Neural crest cell (in vitro differentiated cells): ENCODE measurements around the gene BMP3. TPM values are rescaled to one million over a fixed set of nuclear protein-coding genes. Genes with fewer than 3 reads are reported as not detected.

ENCODE experiments used
- DNase-seq: peaks from one replicate; pipeline ENCODE4 v3.0.0; 2021; ENCODE audit warnings: low read depth, mixed read lengths, low spot score
- H3K27ac Mint-ChIP-seq: one replicate; pipeline ENCODE4 v1.8.0; 2021; ENCODE audit warnings: mild to moderate bottlenecking, mixed read lengths; ENCODE audit not compliant: unreplicated experiment
- H3K27me3 Mint-ChIP-seq: 2 replicates; pipeline ENCODE4 v1.8.0; 2021; ENCODE audit warnings: low read depth, mild to moderate bottlenecking, mixed read lengths
- H3K36me3 Mint-ChIP-seq: 2 replicates; pipeline ENCODE4 v1.8.0; 2021; ENCODE audit warnings: low read depth, mild to moderate bottlenecking, mixed read lengths
- H3K4me1 Mint-ChIP-seq: 2 replicates; pipeline ENCODE4 v1.8.0; 2021; ENCODE audit warnings: mixed read lengths
- H3K4me3 Mint-ChIP-seq: one replicate; pipeline ENCODE4 v1.8.0; 2021; ENCODE audit warnings: mild to moderate bottlenecking, mixed read lengths
- H3K9me3 Mint-ChIP-seq: 2 replicates; pipeline ENCODE4 v1.8.0; 2021; ENCODE audit warnings: mixed read lengths
- CTCF ChIP-seq: fragments of 200-600 bp; sonication (generic); conservative IDR thresholded peaks from 2 replicates; pipeline ENCODE4 v1.5.0; 2021; ENCODE audit warnings: antibody characterized with exemption, mild to moderate bottlenecking
- long read RNA-seq: library from polyadenylated mRNA; unstranded; transcript quantifications from one replicate; pipeline ENCODE4 v2.0.0, GENCODE V29; 2020
- total RNA-seq: library from RNA; stranded (reverse); gene quantifications from 2 replicates; pipeline ENCODE4 v1.2.1, GENCODE V29; 2021

BMP3 gene, protein sequence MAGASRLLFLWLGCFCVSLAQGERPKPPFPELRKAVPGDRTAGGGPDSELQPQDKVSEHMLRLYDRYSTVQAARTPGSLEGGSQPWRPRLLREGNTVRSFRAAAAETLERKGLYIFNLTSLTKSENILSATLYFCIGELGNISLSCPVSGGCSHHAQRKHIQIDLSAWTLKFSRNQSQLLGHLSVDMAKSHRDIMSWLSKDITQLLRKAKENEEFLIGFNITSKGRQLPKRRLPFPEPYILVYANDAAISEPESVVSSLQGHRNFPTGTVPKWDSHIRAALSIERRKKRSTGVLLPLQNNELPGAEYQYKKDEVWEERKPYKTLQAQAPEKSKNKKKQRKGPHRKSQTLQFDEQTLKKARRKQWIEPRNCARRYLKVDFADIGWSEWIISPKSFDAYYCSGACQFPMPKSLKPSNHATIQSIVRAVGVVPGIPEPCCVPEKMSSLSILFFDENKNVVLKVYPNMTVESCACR
- 0.34 and 0.40 TPM in 2 replicates for total RNA-seq
- long read RNA-seq, partial matches to known transcripts: 2 of 2 reads
- long read RNA-seq, other reads (novel, unspliced or antisense): 0 of 2 reads

- peak within 1 kb of the TSS; percentile 91 for H3K4me3 Mint-ChIP-seq
- TF ChIP-seq CTCF: no peak
- H3K27ac Mint-ChIP-seq: no peak within 1 kb of the TSS
- DNase-seq: no peak
- peaks cover 16% of the 10 kb centered on the region for H3K4me1 Mint-ChIP-seq
- H3K27me3 Mint-ChIP-seq: peaks cover 97% of the 10 kb centered on the region
- H3K9me3 Mint-ChIP-seq: no peaks in the 10 kb centered on the region
- H3K36me3 Mint-ChIP-seq: no peaks in the 10 kb centered on the region
These were observed at the start of gene BMP3 for GRCh38 chr4:81030061-81030980. BMP3 (plus strand) TSS chr4:81030708; CDS start chr4:81031285, 577 bp downstream.

- H3K27ac Mint-ChIP-seq: no peak overlapping the region
- peaks cover 2% of the 10 kb centered on the region for H3K9me3 Mint-ChIP-seq
- no peak overlapping the region for H3K4me3 Mint-ChIP-seq
- no peak for DNase-seq
- H3K27me3 Mint-ChIP-seq: peaks cover 17% of the 10 kb centered on the region
- TF ChIP-seq CTCF: no peak
- no peaks in the 10 kb centered on the region for H3K4me1 Mint-ChIP-seq
- H3K36me3 Mint-ChIP-seq: peaks cover 3% of the 10 kb centered on the region
These were observed 44.5 kb upstream of the BMP3 start for GRCh38 chr4:80986011-80986410.

GRCh38 chr4:80989921-80990544 is 40.5 kb upstream of the BMP3 start:
- H3K27me3 Mint-ChIP-seq: peaks cover 10% of the 10 kb centered on the region
- H3K9me3 Mint-ChIP-seq: peaks cover 3% of the 10 kb centered on the region
- no peaks in the 10 kb centered on the region for H3K4me1 Mint-ChIP-seq
- H3K36me3 Mint-ChIP-seq: no peaks in the 10 kb centered on the region
- TF ChIP-seq CTCF: peak; percentile 84
- DNase-seq: peak; percentile 20
- H3K4me3 Mint-ChIP-seq: no peak overlapping the region
- H3K27ac Mint-ChIP-seq: no peak overlapping the region

DNA sequence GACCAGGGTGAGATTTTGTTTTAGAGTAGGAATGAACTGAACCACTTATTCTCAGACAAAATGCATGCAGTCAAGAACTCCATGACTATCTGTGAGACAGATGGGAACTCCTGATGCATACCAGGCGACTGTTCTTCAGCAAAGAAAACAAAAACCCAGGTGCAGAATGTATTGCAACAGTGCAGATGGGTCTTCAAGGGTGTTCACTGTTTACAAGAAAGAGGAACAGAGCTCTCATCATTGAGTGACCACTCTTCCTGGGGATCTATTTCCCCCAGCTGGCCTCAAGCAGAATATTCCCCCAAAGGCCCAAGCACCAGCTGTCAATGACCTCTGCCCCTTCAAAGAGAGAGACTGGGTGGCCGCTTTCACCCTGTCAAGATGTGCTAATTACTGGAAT is 39.7 kb upstream of the BMP3 start:
- Mint-ChIP-seq H3K9me3 (peaks cover 3% of the 10 kb centered on the region), H3K27ac (no peak overlapping the region), H3K36me3 (no peaks in the 10 kb centered on the region), H3K4me3 (no peak overlapping the region), H3K27me3 (peaks cover 8% of the 10 kb centered on the region), H3K4me1 (no peaks in the 10 kb centered on the region)
- no peak for TF ChIP-seq CTCF
- DNase-seq: no peak

DNA sequence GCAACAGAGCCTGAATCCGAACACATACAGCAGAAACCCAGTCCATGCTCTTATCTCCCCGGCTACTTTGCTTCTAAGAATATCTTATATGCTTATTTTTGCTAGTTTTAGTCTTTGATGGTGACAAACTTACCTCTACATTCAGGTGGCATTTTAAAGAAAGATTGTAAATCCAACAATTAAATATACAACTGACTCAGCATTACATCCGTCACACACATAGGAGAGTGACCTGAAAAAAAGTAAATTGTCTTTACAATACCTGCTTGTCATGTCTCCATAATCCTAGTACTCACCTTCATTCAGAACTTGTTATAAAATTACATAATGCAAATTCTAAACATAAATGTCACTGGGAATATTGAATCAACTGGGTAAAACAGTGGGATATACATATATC is 30.6 kb upstream of the BMP3 start:
- no peaks in the 10 kb centered on the region for H3K36me3 Mint-ChIP-seq
- H3K27me3 Mint-ChIP-seq: peaks cover 3% of the 10 kb centered on the region
- no peaks in the 10 kb centered on the region for H3K9me3 Mint-ChIP-seq
- no peak for TF ChIP-seq CTCF
- H3K27ac Mint-ChIP-seq: no peak overlapping the region
- H3K4me1 Mint-ChIP-seq: peaks cover 4% of the 10 kb centered on the region
- no peak for DNase-seq
- no peak overlapping the region for H3K4me3 Mint-ChIP-seq
